Raji (cell line): ENCODE data around the gene SMYD3.

Experiments used
- POLR2A ChIP-seq: IDR thresholded peaks from 2 replicates; pipeline ENCODE4 v1.6.1; 2011; ENCODE audit warnings: low read depth, low read length, control low read depth; ENCODE audit not compliant: insufficient read depth

Gene SMYD3

GRCh38 chr1:246165826-246166709, 341.0 kb downstream of the SMYD3 start:
- TF ChIP-seq POLR2A, result no peak

GRCh38 chr1:246164764-246165163, 342.3 kb downstream of the SMYD3 start:
- no peak for TF ChIP-seq POLR2A

- no peak for TF ChIP-seq POLR2A
These were observed 344.5 kb downstream of the SMYD3 start for GRCh38 chr1:246162560-246162959.

GRCh38 chr1:246161626-246162025, 345.5 kb downstream of the SMYD3 start:
- TF ChIP-seq POLR2A, result no peak

GRCh38 chr1:246160905-246161304, 346.2 kb downstream of the SMYD3 start:
- no peak for TF ChIP-seq POLR2A

GRCh38 chr1:246160374-246160773, 346.7 kb downstream of the SMYD3 start:
- no peak for TF ChIP-seq POLR2A

- TF ChIP-seq POLR2A, result no peak
These were observed 347.5 kb downstream of the SMYD3 start for GRCh38 chr1:246159279-246160227.

GRCh38 chr1:246158131-246158530, 348.9 kb downstream of the SMYD3 start:
- no peak for TF ChIP-seq POLR2A

- TF ChIP-seq POLR2A, result no peak
These were observed 349.6 kb downstream of the SMYD3 start for GRCh38 chr1:246157516-246157915.

GRCh38 chr1:246156847-246157246, 350.2 kb downstream of the SMYD3 start:
- no peak for TF ChIP-seq POLR2A

- no peak for TF ChIP-seq POLR2A
These were observed 351.2 kb downstream of the SMYD3 start for GRCh38 chr1:246155923-246156322.

- no peak for TF ChIP-seq POLR2A
These were observed 353.3 kb downstream of the SMYD3 start for GRCh38 chr1:246153796-246154212.

GRCh38 chr1:246152986-246153431, 354.1 kb downstream of the SMYD3 start:
- TF ChIP-seq POLR2A, result no peak

GRCh38 chr1:246151796-246152434, 355.2 kb downstream of the SMYD3 start:
- no peak for TF ChIP-seq POLR2A

- no peak for TF ChIP-seq POLR2A
These were observed 357.5 kb downstream of the SMYD3 start for GRCh38 chr1:246149543-246149942.

GRCh38 chr1:246147524-246148461, 359.3 kb downstream of the SMYD3 start:
- TF ChIP-seq POLR2A, result no peak
